Vagina (tissue), 2 donors: Measurements from ENCODE around the gene MAP2K3.
"Not testable (repeated sequence)": the region's sequence is repeated elsewhere in the genome, so short reads cannot be mapped to it uniquely, and the experiment has no call there.

Source experiments
- POLR2A ChIP-seq, 2 donors: fragments of 450-650 bp; IDR thresholded peaks; one replicate each; pipeline ENCODE4 v1.6.1; 2017; ENCODE audit warnings: antibody characterized with exemption in 2 of 2, mild to moderate bottlenecking in 2 of 2, moderate library complexity in 2 of 2
- POLR2AphosphoS5 ChIP-seq, 2 donors: sonication (generic); formaldehyde crosslinking; IDR thresholded peaks; one replicate each; pipeline ENCODE4 v1.9.0; 2017; ENCODE audit warnings: antibody characterized with exemption in 2 of 2, mild to moderate bottlenecking in 2 of 2, low read depth in 1 of 2; ENCODE audit not compliant: insufficient read depth in 1 of 2
- TF ChIP-seq, protein P1 (sequence below), 3 experiments: fragments of 450-650 bp in 2 of 3; fragments of 200-600 bp in 1 of 3; sonication (generic) in 1 of 3; IDR thresholded peaks; one replicate each; pipeline ENCODE4 v1.5.1; 2017 to 2019; ENCODE audit warnings: antibody characterized with exemption in 3 of 3, mild to moderate bottlenecking in 2 of 3, moderate library complexity in 2 of 3

DNA sequence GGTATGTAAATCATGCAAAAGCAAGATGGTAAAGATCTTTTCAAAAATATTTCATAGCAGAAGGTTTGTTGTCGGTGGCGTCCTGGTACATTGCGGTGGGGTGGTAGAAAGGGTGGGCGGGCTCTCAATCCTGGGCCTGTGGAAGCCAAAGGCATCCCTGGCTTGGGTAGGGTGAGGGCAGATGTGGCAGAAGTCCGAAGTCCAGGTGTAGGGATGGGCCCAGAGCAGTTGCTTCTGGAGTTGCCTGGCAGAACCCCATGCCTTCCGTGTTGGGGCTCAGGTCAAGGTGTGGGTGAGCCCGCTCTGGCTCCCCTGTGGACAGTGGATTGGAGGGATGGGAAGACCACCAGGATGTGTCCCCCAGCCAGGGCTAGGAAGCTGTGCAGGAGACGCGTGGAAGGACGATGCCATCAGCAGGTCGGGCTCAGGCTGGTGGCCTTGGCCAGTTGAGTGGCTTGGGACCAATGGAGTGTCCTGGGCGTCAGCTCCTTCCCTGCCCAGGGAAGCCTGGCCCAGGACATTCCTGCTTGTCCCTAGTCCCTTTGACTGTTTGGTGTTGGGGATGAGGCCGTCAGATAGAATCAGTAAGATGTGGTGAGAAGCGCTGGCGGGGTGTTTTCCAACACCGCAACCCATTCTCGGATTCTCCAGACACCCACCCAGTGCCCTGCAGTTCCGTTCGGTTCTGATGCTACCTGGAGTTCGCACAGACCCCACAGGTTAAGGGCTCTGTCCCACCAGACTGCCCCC lies 21.1 kb downstream of the MAP2K3 start:
- not testable (repeated sequence) for TF ChIP-seq POLR2AphosphoS5 (IDR thresholded peaks at IDR 0.05; ENCODE audit: insufficient read depth in 1 of 2, low read depth in 1 of 2); POLR2A (IDR thresholded peaks at IDR 0.05)
- TF ChIP-seq, protein P1, sequence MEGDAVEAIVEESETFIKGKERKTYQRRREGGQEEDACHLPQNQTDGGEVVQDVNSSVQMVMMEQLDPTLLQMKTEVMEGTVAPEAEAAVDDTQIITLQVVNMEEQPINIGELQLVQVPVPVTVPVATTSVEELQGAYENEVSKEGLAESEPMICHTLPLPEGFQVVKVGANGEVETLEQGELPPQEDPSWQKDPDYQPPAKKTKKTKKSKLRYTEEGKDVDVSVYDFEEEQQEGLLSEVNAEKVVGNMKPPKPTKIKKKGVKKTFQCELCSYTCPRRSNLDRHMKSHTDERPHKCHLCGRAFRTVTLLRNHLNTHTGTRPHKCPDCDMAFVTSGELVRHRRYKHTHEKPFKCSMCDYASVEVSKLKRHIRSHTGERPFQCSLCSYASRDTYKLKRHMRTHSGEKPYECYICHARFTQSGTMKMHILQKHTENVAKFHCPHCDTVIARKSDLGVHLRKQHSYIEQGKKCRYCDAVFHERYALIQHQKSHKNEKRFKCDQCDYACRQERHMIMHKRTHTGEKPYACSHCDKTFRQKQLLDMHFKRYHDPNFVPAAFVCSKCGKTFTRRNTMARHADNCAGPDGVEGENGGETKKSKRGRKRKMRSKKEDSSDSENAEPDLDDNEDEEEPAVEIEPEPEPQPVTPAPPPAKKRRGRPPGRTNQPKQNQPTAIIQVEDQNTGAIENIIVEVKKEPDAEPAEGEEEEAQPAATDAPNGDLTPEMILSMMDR (IDR thresholded peaks at IDR 0.05): not testable (repeated sequence)
